Upper lobe of left lung (tissue), 4 donors: ENCODE results near the gene NUTF2.

Experiments
- EP300 ChIP-seq, 4 donors: sonication (generic); formaldehyde crosslinking; IDR thresholded peaks; one replicate each; pipeline ENCODE4 v1.5.1; 2017; ENCODE audit warnings: antibody characterized with exemption in 4 of 4, control low read depth in 2 of 4
- POLR2A ChIP-seq, 4 donors: fragments of 450-650 bp; IDR thresholded peaks; one replicate each; pipeline ENCODE4 v1.5.1; 2016 to 2017; ENCODE audit warnings: antibody characterized with exemption in 4 of 4, mild to moderate bottlenecking in 2 of 4
- TF ChIP-seq, protein P1 (sequence below), 6 experiments: fragments of 450-650 bp in 4 of 6; fragments of 200-600 bp in 2 of 6; sonication (generic) in 2 of 6; IDR thresholded peaks; one replicate each; pipeline ENCODE4 v1.5.1; 2016 to 2019; ENCODE audit warnings: antibody characterized with exemption in 6 of 6

DNA sequence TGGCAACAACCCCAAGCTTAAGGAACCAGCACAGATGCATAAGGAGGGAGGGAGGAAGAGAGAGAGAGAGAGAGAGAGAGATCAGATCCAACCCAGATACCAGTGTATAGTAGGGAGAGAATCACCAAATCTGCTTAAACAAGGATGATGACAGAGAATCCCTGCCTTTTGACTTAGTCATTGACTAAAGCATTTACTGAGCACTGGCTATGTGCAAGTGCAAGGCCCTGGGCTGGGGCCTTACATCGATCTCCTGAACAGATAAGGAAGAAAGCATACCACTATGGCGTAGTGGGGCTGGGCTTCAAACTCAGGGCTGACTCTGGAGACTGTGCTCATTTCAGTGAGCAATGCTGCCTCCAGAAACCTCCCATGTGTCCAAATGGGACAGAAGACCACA lies 24.2 kb upstream of the NUTF2 start:
- TF ChIP-seq, protein P1, sequence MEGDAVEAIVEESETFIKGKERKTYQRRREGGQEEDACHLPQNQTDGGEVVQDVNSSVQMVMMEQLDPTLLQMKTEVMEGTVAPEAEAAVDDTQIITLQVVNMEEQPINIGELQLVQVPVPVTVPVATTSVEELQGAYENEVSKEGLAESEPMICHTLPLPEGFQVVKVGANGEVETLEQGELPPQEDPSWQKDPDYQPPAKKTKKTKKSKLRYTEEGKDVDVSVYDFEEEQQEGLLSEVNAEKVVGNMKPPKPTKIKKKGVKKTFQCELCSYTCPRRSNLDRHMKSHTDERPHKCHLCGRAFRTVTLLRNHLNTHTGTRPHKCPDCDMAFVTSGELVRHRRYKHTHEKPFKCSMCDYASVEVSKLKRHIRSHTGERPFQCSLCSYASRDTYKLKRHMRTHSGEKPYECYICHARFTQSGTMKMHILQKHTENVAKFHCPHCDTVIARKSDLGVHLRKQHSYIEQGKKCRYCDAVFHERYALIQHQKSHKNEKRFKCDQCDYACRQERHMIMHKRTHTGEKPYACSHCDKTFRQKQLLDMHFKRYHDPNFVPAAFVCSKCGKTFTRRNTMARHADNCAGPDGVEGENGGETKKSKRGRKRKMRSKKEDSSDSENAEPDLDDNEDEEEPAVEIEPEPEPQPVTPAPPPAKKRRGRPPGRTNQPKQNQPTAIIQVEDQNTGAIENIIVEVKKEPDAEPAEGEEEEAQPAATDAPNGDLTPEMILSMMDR (IDR thresholded peaks at IDR 0.05), result no peak
- TF ChIP-seq EP300 (IDR thresholded peaks at IDR 0.05), result no peak
- TF ChIP-seq POLR2A (IDR thresholded peaks at IDR 0.05), result no peak
